GM12878 (cell line): ENCODE measurements around the gene IBA57. TPM values are rescaled to one million over a fixed set of nuclear protein-coding genes. Genes with fewer than 3 reads are reported as not detected.
A peak's percentile ranks its signal among the peaks of the same experiment; 100 is the strongest.

Experiments used
- EP300 ChIP-seq, 2 experiments: fragments of 150-350 bp in 1 of 2; IDR thresholded peaks; 2 replicates each; pipeline ENCODE4 v1.6.1; 2011 to 2012; ENCODE audit warnings: low read depth in 2 of 2, low read length in 2 of 2, borderline replicate concordance in 1 of 2, improper control_type of control experiment in 1 of 2, inconsistent platforms in 1 of 2; ENCODE audit not compliant: control insufficient read depth in 1 of 2
- ESRRA ChIP-seq: IDR thresholded peaks from 2 replicates; pipeline ENCODE4 v1.6.1; 2012; ENCODE audit warnings: mild to moderate bottlenecking, low read length, improper control_type of control experiment
- EZH2 ChIP-seq: IDR thresholded peaks from 2 replicates; pipeline ENCODE4 v1.6.1; 2012; ENCODE audit warnings: low read depth, mild to moderate bottlenecking, control low read depth, inconsistent platforms, low read length, borderline replicate concordance; ENCODE audit not compliant: control insufficient read depth
- FOXK2 ChIP-seq: fragments of 450-650 bp; IDR thresholded peaks from 2 replicates; pipeline ENCODE4 v1.6.1; 2017; ENCODE audit warnings: mild to moderate bottlenecking, moderate library complexity
- NR2C1 ChIP-seq: fragments of 450-650 bp; IDR thresholded peaks from 2 replicates; pipeline ENCODE4 v1.6.1; 2017; ENCODE audit warnings: antibody characterized with exemption, mild to moderate bottlenecking, moderate library complexity
- NR2C2 ChIP-seq: IDR thresholded peaks from 2 replicates; pipeline ENCODE4 v1.6.1; 2011; ENCODE audit warnings: borderline replicate concordance, low read depth; ENCODE audit not compliant: control insufficient read depth, insufficient read length
- RUNX3 ChIP-seq: IDR thresholded peaks from 2 replicates; pipeline ENCODE4 v1.6.1; 2012; ENCODE audit warnings: low read length, inconsistent platforms
- TCF3 ChIP-seq: IDR thresholded peaks from 2 replicates; pipeline ENCODE4 v1.6.1; 2012; ENCODE audit warnings: low read depth, mild to moderate bottlenecking, low read length, borderline replicate concordance; ENCODE audit not compliant: insufficient read depth
- TCF7 ChIP-seq: IDR thresholded peaks from 2 replicates; pipeline ENCODE4 v1.6.1; 2014; ENCODE audit warnings: antibody characterized with exemption, borderline replicate concordance
- polyA plus RNA-seq, 11 experiments: library from polyadenylated mRNA; depleted of rRNA in 4 of 11; unstranded in 6 of 11; stranded (reverse) in 5 of 11; fragments of >200 nt; fragmentation: Nextera tagmentation in 4 of 11; fragmentation: Illumina TruSeq in 1 of 11; extraction: Ambion mirVana in 4 of 11; extraction: Trizol in 1 of 11; gene quantifications; 1 replicate in 1 of 11; 2 replicates in 10 of 11; pipeline versions ENCODE4 v1.2.1 to v1.2.3, GENCODE V29; 2011 to 2016; ENCODE audit warnings: inconsistent platforms in 2 of 11, missing spikeins in 2 of 11, low read depth in 1 of 11
- total RNA-seq, 4 experiments: library from RNA; depleted of rRNA in 3 of 4; stranded (reverse); fragments of >200 nt in 3 of 4; fragmentation: Illumina TruSeq in 1 of 4; extraction: Trizol in 1 of 4; gene quantifications; 2 replicates each; pipeline versions ENCODE4 v1.2.1 to v1.2.3, GENCODE V29; 2013 to 2021
- TF ChIP-seq, protein P1 (sequence below): IDR thresholded peaks from 2 replicates; pipeline ENCODE4 v1.6.1; 2012; ENCODE audit warnings: improper control_type of control experiment, low read depth, low read length; ENCODE audit not compliant: insufficient replicate concordance
- TF ChIP-seq, protein P2 (sequence below): fragments of 450-650 bp; IDR thresholded peaks from 2 replicates; pipeline ENCODE4 v1.6.1; 2014; ENCODE audit warnings: mild to moderate bottlenecking
- TF ChIP-seq, protein P3 (sequence below): IDR thresholded peaks from 2 replicates; pipeline ENCODE4 v1.6.1; 2012; ENCODE audit warnings: low read depth, low read length, improper control_type of control experiment
- TF ChIP-seq, protein P4 (sequence below): fragments of 450-650 bp; IDR thresholded peaks from 2 replicates; pipeline ENCODE4 v1.6.1; 2018; ENCODE audit warnings: borderline replicate concordance, mild to moderate bottlenecking; ENCODE audit not compliant: partially characterized antibody
- TF ChIP-seq, protein P5 (sequence below): fragments of 450-650 bp; formaldehyde crosslinking; IDR thresholded peaks from 2 replicates; pipeline ENCODE4 v1.4.0; 2020; ENCODE audit warnings: mild to moderate bottlenecking, moderate library complexity

IBA57 gene
- total and polyA plus RNA-seq, 10 of the 15 experiments (the other 5 are each of a cell fraction or from before 2014, with no cell fraction given): 0.51 to 8.6 (median 3.7) TPM

DNA sequence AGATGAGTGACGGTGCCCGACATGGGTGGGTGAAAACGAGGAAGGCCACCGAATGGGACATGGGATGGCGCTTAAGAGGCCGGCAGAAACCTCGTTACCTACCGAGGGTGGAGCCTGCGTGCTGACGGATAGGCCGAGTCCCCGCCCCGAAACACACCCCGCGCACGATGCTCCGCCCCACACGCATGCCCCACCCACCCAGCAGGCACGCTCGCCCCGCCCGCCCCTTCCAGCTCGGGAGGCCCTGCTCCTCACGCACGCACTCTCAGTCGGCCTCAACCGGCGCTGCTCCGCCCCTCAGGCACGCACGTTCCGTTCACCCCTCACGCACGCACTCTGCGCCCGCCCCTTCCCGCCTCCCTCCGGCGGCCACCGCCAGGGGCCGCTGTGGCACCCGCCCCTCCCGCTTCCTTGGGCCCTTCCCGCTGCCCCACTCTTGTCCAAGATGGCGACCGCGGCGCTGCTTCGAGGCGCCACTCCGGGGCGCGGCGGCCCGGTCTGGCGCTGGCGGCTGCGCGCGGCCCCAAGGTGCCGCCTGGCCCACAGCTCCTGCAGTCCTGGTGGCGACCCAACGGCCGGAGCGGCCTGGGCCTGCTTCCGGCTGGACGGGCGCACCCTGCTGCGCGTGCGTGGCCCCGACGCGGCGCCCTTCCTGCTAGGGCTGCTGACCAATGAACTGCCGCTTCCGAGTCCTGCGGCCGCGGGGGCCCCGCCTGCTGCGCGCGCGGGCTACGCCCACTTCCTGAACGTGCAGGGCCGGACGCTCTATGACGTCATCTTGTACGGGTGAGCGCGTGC is at the start of gene IBA57 (continued):
- TF ChIP-seq, protein P1, sequence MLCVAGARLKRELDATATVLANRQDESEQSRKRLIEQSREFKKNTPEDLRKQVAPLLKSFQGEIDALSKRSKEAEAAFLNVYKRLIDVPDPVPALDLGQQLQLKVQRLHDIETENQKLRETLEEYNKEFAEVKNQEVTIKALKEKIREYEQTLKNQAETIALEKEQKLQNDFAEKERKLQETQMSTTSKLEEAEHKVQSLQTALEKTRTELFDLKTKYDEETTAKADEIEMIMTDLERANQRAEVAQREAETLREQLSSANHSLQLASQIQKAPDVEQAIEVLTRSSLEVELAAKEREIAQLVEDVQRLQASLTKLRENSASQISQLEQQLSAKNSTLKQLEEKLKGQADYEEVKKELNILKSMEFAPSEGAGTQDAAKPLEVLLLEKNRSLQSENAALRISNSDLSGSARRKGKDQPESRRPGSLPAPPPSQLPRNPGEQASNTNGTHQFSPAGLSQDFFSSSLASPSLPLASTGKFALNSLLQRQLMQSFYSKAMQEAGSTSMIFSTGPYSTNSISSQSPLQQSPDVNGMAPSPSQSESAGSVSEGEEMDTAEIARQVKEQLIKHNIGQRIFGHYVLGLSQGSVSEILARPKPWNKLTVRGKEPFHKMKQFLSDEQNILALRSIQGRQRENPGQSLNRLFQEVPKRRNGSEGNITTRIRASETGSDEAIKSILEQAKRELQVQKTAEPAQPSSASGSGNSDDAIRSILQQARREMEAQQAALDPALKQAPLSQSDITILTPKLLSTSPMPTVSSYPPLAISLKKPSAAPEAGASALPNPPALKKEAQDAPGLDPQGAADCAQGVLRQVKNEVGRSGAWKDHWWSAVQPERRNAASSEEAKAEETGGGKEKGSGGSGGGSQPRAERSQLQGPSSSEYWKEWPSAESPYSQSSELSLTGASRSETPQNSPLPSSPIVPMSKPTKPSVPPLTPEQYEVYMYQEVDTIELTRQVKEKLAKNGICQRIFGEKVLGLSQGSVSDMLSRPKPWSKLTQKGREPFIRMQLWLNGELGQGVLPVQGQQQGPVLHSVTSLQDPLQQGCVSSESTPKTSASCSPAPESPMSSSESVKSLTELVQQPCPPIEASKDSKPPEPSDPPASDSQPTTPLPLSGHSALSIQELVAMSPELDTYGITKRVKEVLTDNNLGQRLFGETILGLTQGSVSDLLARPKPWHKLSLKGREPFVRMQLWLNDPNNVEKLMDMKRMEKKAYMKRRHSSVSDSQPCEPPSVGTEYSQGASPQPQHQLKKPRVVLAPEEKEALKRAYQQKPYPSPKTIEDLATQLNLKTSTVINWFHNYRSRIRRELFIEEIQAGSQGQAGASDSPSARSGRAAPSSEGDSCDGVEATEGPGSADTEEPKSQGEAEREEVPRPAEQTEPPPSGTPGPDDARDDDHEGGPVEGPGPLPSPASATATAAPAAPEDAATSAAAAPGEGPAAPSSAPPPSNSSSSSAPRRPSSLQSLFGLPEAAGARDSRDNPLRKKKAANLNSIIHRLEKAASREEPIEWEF: no peak
- TF ChIP-seq, protein P2, sequence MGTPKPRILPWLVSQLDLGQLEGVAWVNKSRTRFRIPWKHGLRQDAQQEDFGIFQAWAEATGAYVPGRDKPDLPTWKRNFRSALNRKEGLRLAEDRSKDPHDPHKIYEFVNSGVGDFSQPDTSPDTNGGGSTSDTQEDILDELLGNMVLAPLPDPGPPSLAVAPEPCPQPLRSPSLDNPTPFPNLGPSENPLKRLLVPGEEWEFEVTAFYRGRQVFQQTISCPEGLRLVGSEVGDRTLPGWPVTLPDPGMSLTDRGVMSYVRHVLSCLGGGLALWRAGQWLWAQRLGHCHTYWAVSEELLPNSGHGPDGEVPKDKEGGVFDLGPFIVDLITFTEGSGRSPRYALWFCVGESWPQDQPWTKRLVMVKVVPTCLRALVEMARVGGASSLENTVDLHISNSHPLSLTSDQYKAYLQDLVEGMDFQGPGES: peak; percentile 76
- TF ChIP-seq NR2C2: no peak
- no peak for TF ChIP-seq TCF7
- no peak for TF ChIP-seq EZH2
- TF ChIP-seq EP300 (IDR thresholded peaks at IDR 0.05; ENCODE audit: borderline replicate concordance in 1 of 2, control insufficient read depth in 1 of 2, low read depth in 2 of 2, low read length in 2 of 2): peak; percentile 8 to 60; a peak in 2 of 4 replicates
- TF ChIP-seq, protein P3, sequence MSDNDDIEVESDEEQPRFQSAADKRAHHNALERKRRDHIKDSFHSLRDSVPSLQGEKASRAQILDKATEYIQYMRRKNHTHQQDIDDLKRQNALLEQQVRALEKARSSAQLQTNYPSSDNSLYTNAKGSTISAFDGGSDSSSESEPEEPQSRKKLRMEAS: peak; percentile 84
- TF ChIP-seq, protein P4, sequence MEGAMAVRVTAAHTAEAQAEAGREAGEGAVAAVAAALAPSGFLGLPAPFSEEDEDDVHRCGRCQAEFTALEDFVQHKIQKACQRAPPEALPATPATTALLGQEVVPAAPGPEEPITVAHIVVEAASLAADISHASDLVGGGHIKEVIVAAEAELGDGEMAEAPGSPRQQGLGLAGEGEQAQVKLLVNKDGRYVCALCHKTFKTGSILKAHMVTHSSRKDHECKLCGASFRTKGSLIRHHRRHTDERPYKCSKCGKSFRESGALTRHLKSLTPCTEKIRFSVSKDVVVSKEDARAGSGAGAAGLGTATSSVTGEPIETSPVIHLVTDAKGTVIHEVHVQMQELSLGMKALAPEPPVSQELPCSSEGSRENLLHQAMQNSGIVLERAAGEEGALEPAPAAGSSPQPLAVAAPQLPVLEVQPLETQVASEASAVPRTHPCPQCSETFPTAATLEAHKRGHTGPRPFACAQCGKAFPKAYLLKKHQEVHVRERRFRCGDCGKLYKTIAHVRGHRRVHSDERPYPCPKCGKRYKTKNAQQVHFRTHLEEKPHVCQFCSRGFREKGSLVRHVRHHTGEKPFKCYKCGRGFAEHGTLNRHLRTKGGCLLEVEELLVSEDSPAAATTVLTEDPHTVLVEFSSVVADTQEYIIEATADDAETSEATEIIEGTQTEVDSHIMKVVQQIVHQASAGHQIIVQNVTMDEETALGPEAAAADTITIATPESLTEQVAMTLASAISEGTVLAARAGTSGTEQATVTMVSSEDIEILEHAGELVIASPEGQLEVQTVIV: peak; percentile 77
- TF ChIP-seq ESRRA: peak; percentile 81; the same call in 1 of the 2 replicates
- TF ChIP-seq NR2C1: peak; percentile 77
- TF ChIP-seq RUNX3: 0 out of 2 replicates have a peak, but pooled peaks have one; percentile 35
- TF ChIP-seq, protein P5, sequence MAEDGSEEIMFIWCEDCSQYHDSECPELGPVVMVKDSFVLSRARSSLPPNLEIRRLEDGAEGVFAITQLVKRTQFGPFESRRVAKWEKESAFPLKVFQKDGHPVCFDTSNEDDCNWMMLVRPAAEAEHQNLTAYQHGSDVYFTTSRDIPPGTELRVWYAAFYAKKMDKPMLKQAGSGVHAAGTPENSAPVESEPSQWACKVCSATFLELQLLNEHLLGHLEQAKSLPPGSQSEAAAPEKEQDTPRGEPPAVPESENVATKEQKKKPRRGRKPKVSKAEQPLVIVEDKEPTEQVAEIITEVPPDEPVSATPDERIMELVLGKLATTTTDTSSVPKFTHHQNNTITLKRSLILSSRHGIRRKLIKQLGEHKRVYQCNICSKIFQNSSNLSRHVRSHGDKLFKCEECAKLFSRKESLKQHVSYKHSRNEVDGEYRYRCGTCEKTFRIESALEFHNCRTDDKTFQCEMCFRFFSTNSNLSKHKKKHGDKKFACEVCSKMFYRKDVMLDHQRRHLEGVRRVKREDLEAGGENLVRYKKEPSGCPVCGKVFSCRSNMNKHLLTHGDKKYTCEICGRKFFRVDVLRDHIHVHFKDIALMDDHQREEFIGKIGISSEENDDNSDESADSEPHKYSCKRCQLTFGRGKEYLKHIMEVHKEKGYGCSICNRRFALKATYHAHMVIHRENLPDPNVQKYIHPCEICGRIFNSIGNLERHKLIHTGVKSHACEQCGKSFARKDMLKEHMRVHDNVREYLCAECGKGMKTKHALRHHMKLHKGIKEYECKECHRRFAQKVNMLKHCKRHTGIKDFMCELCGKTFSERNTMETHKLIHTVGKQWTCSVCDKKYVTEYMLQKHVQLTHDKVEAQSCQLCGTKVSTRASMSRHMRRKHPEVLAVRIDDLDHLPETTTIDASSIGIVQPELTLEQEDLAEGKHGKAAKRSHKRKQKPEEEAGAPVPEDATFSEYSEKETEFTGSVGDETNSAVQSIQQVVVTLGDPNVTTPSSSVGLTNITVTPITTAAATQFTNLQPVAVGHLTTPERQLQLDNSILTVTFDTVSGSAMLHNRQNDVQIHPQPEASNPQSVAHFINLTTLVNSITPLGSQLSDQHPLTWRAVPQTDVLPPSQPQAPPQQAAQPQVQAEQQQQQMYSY: peak; percentile 88
- TF ChIP-seq TCF3: peak; percentile 82; the same call in 1 of the 2 replicates
- TF ChIP-seq FOXK2: no peak
